Naive thymus-derived CD4-positive, alpha-beta T cell (primary cell): ENCODE measurements around the gene ANKMY2. TPM values are rescaled to one million over a fixed set of nuclear protein-coding genes. Genes with fewer than 3 reads are reported as not detected.
A peak's percentile ranks its signal among the peaks of the same experiment; 100 is the strongest.

Experiments
- ATAC-seq: fragments of 150-1000 bp; cut with Tn5 transposase; 2 replicates; pipeline ENCODE4 v1.10.0; 2021; ENCODE audit warnings: mild to moderate bottlenecking, moderate library complexity
- CTCF ChIA-PET: fragments of 350-600 bp; sonication (Branson Sonifier 250); formaldehyde crosslinking; loops from one replicate; lab custom pipeline; 2021; ENCODE audit warnings: antibody characterized with exemption; lab: Charles Lee
- POLR2A ChIA-PET: fragments of 350-600 bp; sonication (Branson Sonifier 250); formaldehyde crosslinking; loops from one replicate; lab custom pipeline; 2021; ENCODE audit warnings: antibody characterized with exemption, inconsistent platforms; lab: Charles Lee
- DNase-seq, 9 donors: peaks; one replicate each; pipeline versions ENCODE4 v3.0.0 to v3.0.0-alpha.2; 2020 to 2022; ENCODE audit warnings: mixed read lengths in 1 of 9
- H3K27ac ChIP-seq: one replicate; pipeline ENCODE4 v1.7.0; 2013; ENCODE audit warnings: mild to moderate bottlenecking, low read depth, low read length, moderate library complexity
- H3K27me3 ChIP-seq, 2 donors: one replicate each; pipeline ENCODE4 v1.7.0; 2013; ENCODE audit warnings: low read length in 2 of 2, mild to moderate bottlenecking in 2 of 2, moderate library complexity in 2 of 2; ENCODE audit not compliant: control insufficient read depth in 2 of 2, insufficient read depth in 2 of 2
- H3K36me3 ChIP-seq, 3 experiments: 1 replicate in 2 of 3; 2 replicates in 1 of 3; pipeline ENCODE4 v1.7.0; 2013; ENCODE audit warnings: low read length in 3 of 3, mild to moderate bottlenecking in 3 of 3, moderate library complexity in 1 of 3; ENCODE audit not compliant: insufficient read depth in 3 of 3, control insufficient read depth in 2 of 3
- H3K4me1 ChIP-seq, 2 donors: one replicate each; pipeline ENCODE4 v1.7.0; 2013; ENCODE audit warnings: low read length in 2 of 2, mild to moderate bottlenecking in 2 of 2, moderate library complexity in 1 of 2; ENCODE audit not compliant: control insufficient read depth in 2 of 2, insufficient read depth in 2 of 2
- H3K4me3 ChIP-seq: 2 replicates; pipeline ENCODE4 v1.7.0; 2013; ENCODE audit warnings: mild to moderate bottlenecking, low read length
- H3K9me3 ChIP-seq, 3 experiments: 1 replicate in 2 of 3; 2 replicates in 1 of 3; pipeline ENCODE4 v1.7.0; 2013; ENCODE audit warnings: low read length in 3 of 3; ENCODE audit not compliant: control insufficient read depth in 2 of 3
- H3K27ac Mint-ChIP-seq, 9 donors: one replicate each; pipeline ENCODE4 v1.8.0; 2020 to 2022; ENCODE audit warnings: mixed read lengths in 9 of 9, mild to moderate bottlenecking in 8 of 9, moderate library complexity in 5 of 9, inconsistent platforms in 2 of 9
- H3K27me3 Mint-ChIP-seq, 5 donors: one replicate each; pipeline ENCODE4 v1.8.0; 2021 to 2022; ENCODE audit warnings: mixed read lengths in 5 of 5, mild to moderate bottlenecking in 1 of 5
- H3K36me3 Mint-ChIP-seq, 5 donors: one replicate each; pipeline ENCODE4 v1.8.0; 2020 to 2022; ENCODE audit warnings: mixed read lengths in 5 of 5, mild to moderate bottlenecking in 3 of 5, inconsistent platforms in 1 of 5
- H3K4me1 Mint-ChIP-seq, 7 donors: one replicate each; pipeline ENCODE4 v1.8.0; 2020 to 2022; ENCODE audit warnings: mixed read lengths in 7 of 7, mild to moderate bottlenecking in 3 of 7, inconsistent platforms in 1 of 7
- H3K4me3 Mint-ChIP-seq, 10 donors: one replicate each; pipeline ENCODE4 v1.8.0; 2020 to 2022; ENCODE audit warnings: mild to moderate bottlenecking in 10 of 10, mixed read lengths in 10 of 10, moderate library complexity in 6 of 10, inconsistent platforms in 2 of 10
- H3K9me3 Mint-ChIP-seq, 11 donors: one replicate each; pipeline ENCODE4 v1.8.0; 2020 to 2022; ENCODE audit warnings: mixed read lengths in 11 of 11, mild to moderate bottlenecking in 4 of 11, inconsistent platforms in 1 of 11, moderate library complexity in 1 of 11
- intact Hi-C, 2 donors: fragments of 100-400 bp; cut with micrococcal nuclease; formaldehyde crosslinking; loops; one replicate each; pipeline ENCODE4 v1.15.1; 2023
- polyA plus RNA-seq, 2 donors: library from polyadenylated mRNA; unstranded; fragments of 300-500 nt; fragmentation: Illumina TruSeq; gene quantifications; one replicate each; pipeline ENCODE4 v1.2.3, GENCODE V29; 2021
- total RNA-seq, 6 experiments: library from RNA in 5 of 6; stranded (reverse) in 5 of 6; gene quantifications; 1 replicate in 5 of 6; 2 replicates in 1 of 6; pipeline ENCODE4 v1.2.3 and lab custom pipeline; 2021 to 2026

The ANKMY2 gene
- total and polyA plus RNA-seq, 7 experiments from 2014 or later = 6.3 to 16.4 (median 11.8) TPM

GRCh38 chr7:16670731-16671344, 25.3 kb upstream of the ANKMY2 start:
- Mint-ChIP-seq H3K9me3 (peaks cover 0 to 11% (median 0%) of the 10 kb centered on the region in 11 donors), H3K4me1 (peaks cover 8 to 30% (median 14%) of the 10 kb centered on the region in 7 donors), H3K27ac (peak overlapping the region in 1 of 9 donors; percentile 53), H3K36me3 (peaks cover 4 to 59% (median 50%) of the 10 kb centered on the region in 5 donors), H3K27me3 (no peaks in the 10 kb centered on the region), H3K4me3 (no peak overlapping the region)
- intact Hi-C loops = no loop called here
- CTCF ChIA-PET = interaction anchor here (0.6 kb wide), 1 partner anchor 87 kb away, joined by 3 read pairs; no protein-coding TSS in a partner anchor
- Histone ChIP-seq H3K4me1 (no peaks in the 10 kb centered on the region), H3K4me3 (no peak overlapping the region), H3K9me3 (no peaks in the 10 kb centered on the region), H3K27ac (no peak overlapping the region), H3K27me3 (no peaks in the 10 kb centered on the region), H3K36me3 (peaks cover 0 to 25% (median 5%) of the 10 kb centered on the region in 3 experiments)
- no peak for ATAC-seq
- DNase-seq = no peak
- POLR2A ChIA-PET = no interaction called here

- Histone ChIP-seq H3K4me3 (no peak overlapping the region), H3K27ac (no peak overlapping the region), H3K4me1 (no peaks in the 10 kb centered on the region), H3K27me3 (no peaks in the 10 kb centered on the region), H3K36me3 (peaks cover 0 to 22% (median under 1%) of the 10 kb centered on the region in 3 experiments), H3K9me3 (no peaks in the 10 kb centered on the region)
- Mint-ChIP-seq H3K4me3 (no peak overlapping the region), H3K27me3 (no peaks in the 10 kb centered on the region), H3K27ac (no peak overlapping the region), H3K4me1 (peaks cover 10 to 35% (median 15%) of the 10 kb centered on the region in 7 donors), H3K36me3 (peaks cover 4 to 60% (median 50%) of the 10 kb centered on the region in 5 donors), H3K9me3 (peaks cover 0 to 11% (median 0%) of the 10 kb centered on the region in 11 donors)
- ChIA-PET POLR2A (no interaction called here), CTCF (no interaction called here)
- no peak for ATAC-seq
- no peak for DNase-seq
- intact Hi-C loops = no loop called here
These were observed 24.5 kb upstream of the ANKMY2 start for GRCh38 chr7:16670021-16670420.

GRCh38 chr7:16669581-16669980, 24.0 kb upstream of the ANKMY2 start:
- H3K27me3 ChIP-seq = no peaks in the 10 kb centered on the region
- DNase-seq (no peak), ATAC-seq (no peak)
- ChIA-PET POLR2A (no interaction called here), CTCF (no interaction called here)
- H3K4me3 ChIP-seq = no peak overlapping the region
- H3K4me3 Mint-ChIP-seq = no peak overlapping the region
- no peaks in the 10 kb centered on the region for H3K4me1 ChIP-seq
- peaks cover 0 to 11% (median 0%) of the 10 kb centered on the region in 11 donors for H3K9me3 Mint-ChIP-seq
- no peak overlapping the region for H3K27ac Mint-ChIP-seq
- no peak overlapping the region for H3K27ac ChIP-seq
- no peaks in the 10 kb centered on the region for H3K9me3 ChIP-seq
- H3K36me3 ChIP-seq = peaks cover 0 to 21% (median 0%) of the 10 kb centered on the region in 3 experiments
- peaks cover 4 to 58% (median 47%) of the 10 kb centered on the region in 5 donors for H3K36me3 Mint-ChIP-seq
- H3K4me1 Mint-ChIP-seq = peaks cover 10 to 35% (median 15%) of the 10 kb centered on the region in 7 donors
- H3K27me3 Mint-ChIP-seq = no peaks in the 10 kb centered on the region
- intact Hi-C loops = no loop called here

GRCh38 chr7:16668978-16669377, 23.4 kb upstream of the ANKMY2 start:
- no peak for DNase-seq
- peaks cover 10 to 40% (median 19%) of the 10 kb centered on the region in 7 donors for H3K4me1 Mint-ChIP-seq

GRCh38 chr7:16668049-16668858, 22.7 kb upstream of the ANKMY2 start:
- CTCF ChIA-PET = no interaction called here
- Histone ChIP-seq H3K4me3 (no peak overlapping the region), H3K36me3 (peaks cover 0 to 21% (median 0%) of the 10 kb centered on the region in 3 experiments), H3K9me3 (no peaks in the 10 kb centered on the region), H3K27me3 (no peaks in the 10 kb centered on the region), H3K27ac (no peak overlapping the region), H3K4me1 (no peaks in the 10 kb centered on the region)
- Mint-ChIP-seq H3K36me3 (peaks cover 4 to 64% (median 53%) of the 10 kb centered on the region in 5 donors), H3K27me3 (no peaks in the 10 kb centered on the region), H3K27ac (peak overlapping the region in 1 of 9 donors; percentile 80), H3K4me1 (peaks cover 10 to 43% (median 20%) of the 10 kb centered on the region in 7 donors), H3K4me3 (no peak overlapping the region), H3K9me3 (peaks cover 0 to 11% (median 0%) of the 10 kb centered on the region in 11 donors)
- intact Hi-C loops = no loop called here
- DNase-seq (no peak), ATAC-seq (peak; percentile 88)
- POLR2A ChIA-PET = no interaction called here

More at GRCh38 chr7:16668978-16669377, 23.4 kb upstream of the ANKMY2 start:
- no peak overlapping the region for H3K4me3 Mint-ChIP-seq
- ChIA-PET CTCF (no interaction called here), POLR2A (no interaction called here)
- peaks cover 4 to 64% (median 52%) of the 10 kb centered on the region in 5 donors for H3K36me3 Mint-ChIP-seq
- Histone ChIP-seq H3K9me3 (no peaks in the 10 kb centered on the region), H3K4me3 (no peak overlapping the region), H3K36me3 (peaks cover 0 to 21% (median 0%) of the 10 kb centered on the region in 3 experiments), H3K27ac (no peak overlapping the region), H3K27me3 (no peaks in the 10 kb centered on the region), H3K4me1 (no peaks in the 10 kb centered on the region)
- no peak overlapping the region for H3K27ac Mint-ChIP-seq
- H3K9me3 Mint-ChIP-seq = peaks cover 0 to 11% (median 0%) of the 10 kb centered on the region in 11 donors
- ATAC-seq = no peak
- no peaks in the 10 kb centered on the region for H3K27me3 Mint-ChIP-seq
- intact Hi-C loops = no loop called here

- intact Hi-C loops = no loop called here
- Histone ChIP-seq H3K9me3 (no peaks in the 10 kb centered on the region), H3K4me1 (no peaks in the 10 kb centered on the region), H3K27ac (no peak overlapping the region), H3K36me3 (peaks cover 0 to 21% (median 0%) of the 10 kb centered on the region in 3 experiments), H3K4me3 (no peak overlapping the region), H3K27me3 (no peaks in the 10 kb centered on the region)
- Mint-ChIP-seq H3K4me3 (no peak overlapping the region), H3K27ac (no peak overlapping the region), H3K4me1 (peaks cover 12 to 43% (median 24%) of the 10 kb centered on the region in 7 donors), H3K36me3 (peaks cover under 1 to 62% (median 49%) of the 10 kb centered on the region in 5 donors), H3K9me3 (peaks cover 0 to 9% (median 0%) of the 10 kb centered on the region in 11 donors), H3K27me3 (no peaks in the 10 kb centered on the region)
- CTCF ChIA-PET = no interaction called here
- no peak for ATAC-seq
- POLR2A ChIA-PET = no interaction called here
- DNase-seq = no peak
These were observed 21.8 kb upstream of the ANKMY2 start for GRCh38 chr7:16667355-16667754.
